Measurements from ENCODE around the gene CACNA2D3.

DNA sequence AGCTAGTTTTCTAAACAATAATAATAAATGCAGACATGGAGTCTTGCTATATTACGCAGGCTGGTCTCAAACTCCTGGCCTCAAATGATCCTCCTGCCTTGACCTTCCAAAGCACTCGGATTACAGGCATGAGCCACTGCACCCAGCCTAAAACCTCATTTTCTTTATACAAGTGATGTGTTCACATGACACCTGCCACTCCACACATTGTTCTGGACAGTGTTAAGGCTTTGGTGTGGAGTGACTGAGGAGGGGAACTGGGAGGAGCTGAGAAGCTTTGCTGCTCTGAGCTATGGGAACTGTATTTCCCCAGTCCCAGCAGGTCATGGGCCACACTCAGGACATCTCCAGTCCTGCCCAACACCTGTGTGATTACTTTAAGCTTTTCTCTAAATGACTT lies 425.5 kb downstream of the CACNA2D3 start:
- TF ChIP-seq EZH2 (IDR thresholded peaks at IDR 0.05) (no peak), EZH2phosphoT487 (IDR thresholded peaks at IDR 0.05) (no peak)
- TF ChIP-seq, protein P1, sequence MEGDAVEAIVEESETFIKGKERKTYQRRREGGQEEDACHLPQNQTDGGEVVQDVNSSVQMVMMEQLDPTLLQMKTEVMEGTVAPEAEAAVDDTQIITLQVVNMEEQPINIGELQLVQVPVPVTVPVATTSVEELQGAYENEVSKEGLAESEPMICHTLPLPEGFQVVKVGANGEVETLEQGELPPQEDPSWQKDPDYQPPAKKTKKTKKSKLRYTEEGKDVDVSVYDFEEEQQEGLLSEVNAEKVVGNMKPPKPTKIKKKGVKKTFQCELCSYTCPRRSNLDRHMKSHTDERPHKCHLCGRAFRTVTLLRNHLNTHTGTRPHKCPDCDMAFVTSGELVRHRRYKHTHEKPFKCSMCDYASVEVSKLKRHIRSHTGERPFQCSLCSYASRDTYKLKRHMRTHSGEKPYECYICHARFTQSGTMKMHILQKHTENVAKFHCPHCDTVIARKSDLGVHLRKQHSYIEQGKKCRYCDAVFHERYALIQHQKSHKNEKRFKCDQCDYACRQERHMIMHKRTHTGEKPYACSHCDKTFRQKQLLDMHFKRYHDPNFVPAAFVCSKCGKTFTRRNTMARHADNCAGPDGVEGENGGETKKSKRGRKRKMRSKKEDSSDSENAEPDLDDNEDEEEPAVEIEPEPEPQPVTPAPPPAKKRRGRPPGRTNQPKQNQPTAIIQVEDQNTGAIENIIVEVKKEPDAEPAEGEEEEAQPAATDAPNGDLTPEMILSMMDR (IDR thresholded peaks at IDR 0.05), result no peak
